Measurements from ENCODE around the gene DCAF4L1. TPM values are rescaled to one million over a fixed set of nuclear protein-coding genes. Genes with fewer than 3 reads are reported as not detected.

DCAF4L1 gene
- polyA plus RNA-seq, 2 of the 4 experiments (the other 2 are of a cell fraction), result 0.12 to 0.14 TPM

GRCh38 chr4:41939016-41939626 lies 42.4 kb upstream of the DCAF4L1 start:
- ATAC-seq, result no peak
- H3K4me3 ChIP-seq, result no peak overlapping the region
- DNase-seq (ENCODE audit: low read depth in 1 of 2, low spot score in 1 of 2), result no peak
- no peak overlapping the region; the same call in 2 of the 3 replicates for H3K4me2 ChIP-seq
- H3K9me3 ChIP-seq, result no peaks in the 10 kb centered on the region
- ChIA-PET POLR2A (no interaction called here), CTCF (interaction anchor here (1.0 kb wide), 1 partner anchor 22 kb away, joined by 3 read pairs; no protein-coding TSS in a partner anchor)
- 75% methylated on average over 3 of the region's 3 CpGs for WGBS (ENCODE audit: missing lambda C conversion rate)
- H3K4me1 ChIP-seq, result peaks cover 31% of the 10 kb centered on the region; the same call in 2 of the 3 replicates
- H3K27ac ChIP-seq, result no peak overlapping the region
- FAIRE-seq, result no peak
- TF ChIP-seq CEBPB (IDR thresholded peaks at IDR 0.05) (peak; percentile 62 to 71; a peak in 3 of 4 replicates), RCOR1 (IDR thresholded peaks at IDR 0.05; ENCODE audit: low read depth, low read length) (no peak), RFX5 (IDR thresholded peaks at IDR 0.05) (no peak), MAFK (IDR thresholded peaks at IDR 0.05; ENCODE audit: partially characterized antibody) (peak; percentile 66), KDM5A (IDR thresholded peaks at IDR 0.05) (no peak), CBX8 (IDR thresholded peaks at IDR 0.05) (no peak)

GRCh38 chr4:41940834-41941233 lies 40.7 kb upstream of the DCAF4L1 start:
- no peak for ATAC-seq
- Histone ChIP-seq H3K4me2 (no peak overlapping the region), H3K4me3 (no peak overlapping the region), H3K9me3 (no peaks in the 10 kb centered on the region), H3K27ac (no peak overlapping the region), H3K4me1 (peaks cover 31% of the 10 kb centered on the region; the same call in 2 of the 3 replicates)
- DNase-seq (ENCODE audit: low read depth in 1 of 2, low spot score in 1 of 2), result no peak
- FAIRE-seq, result no peak
- POLR2A ChIA-PET, result no interaction called here
- TF ChIP-seq ZSCAN20 (CRISPR knock-in tag; IDR thresholded peaks at IDR 0.05), result no peak
- no peak for TF ChIP-seq POLR2A (IDR thresholded peaks at IDR 0.05; ENCODE audit: low read length)
- TF ChIP-seq NPAS2 (CRISPR knock-in tag; IDR thresholded peaks at IDR 0.05; ENCODE audit: borderline replicate concordance), result no peak
- TF ChIP-seq ATOH8 (CRISPR knock-in tag; IDR thresholded peaks at IDR 0.05; ENCODE audit: low read depth), result no peak
- no peak for TF ChIP-seq BHLHE40 (IDR thresholded peaks at IDR 0.05; ENCODE audit: low read depth, low read length)
- TF ChIP-seq NR3C1 (IDR thresholded peaks at IDR 0.05), result no peak
- no peak for TF ChIP-seq EP300 (IDR thresholded peaks at IDR 0.05)
- TF ChIP-seq PBX3 (IDR thresholded peaks at IDR 0.05), result no peak
- CTCF ChIA-PET, result no interaction called here

- peaks cover 6% of the 10 kb centered on the region; the same call in 2 of the 3 replicates for H3K4me1 ChIP-seq
- ATAC-seq (no peak), FAIRE-seq (no peak), DNase-seq (ENCODE audit: low read depth in 1 of 2, low spot score in 1 of 2) (no peak)
- ChIA-PET POLR2A (no interaction called here), CTCF (no interaction called here)
- H3K4me3 ChIP-seq, result no peak overlapping the region
- TF ChIP-seq FOSL2 (IDR thresholded peaks at IDR 0.05) (no peak), FOSL2 (CRISPR knock-in tag; IDR thresholded peaks at IDR 0.05) (no peak), ZFP36 (IDR thresholded peaks at IDR 0.05; ENCODE audit: borderline replicate concordance, partially characterized antibody) (no peak), BHLHE40 (IDR thresholded peaks at IDR 0.05; ENCODE audit: low read depth, low read length) (no peak), CBX2 (IDR thresholded peaks at IDR 0.05; ENCODE audit: borderline replicate concordance, low read depth) (no peak), E2F6 (IDR thresholded peaks at IDR 0.05; ENCODE audit: borderline replicate concordance, low read depth) (no peak), JUNB (IDR thresholded peaks at IDR 0.05) (no peak), RAD21 (conservative IDR thresholded peaks at IDR 0.05 in 1 of 2, IDR thresholded peaks at IDR 0.05 in 1 of 2) (no peak), HES2 (IDR thresholded peaks at IDR 0.05) (no peak), ATOH8 (CRISPR knock-in tag; IDR thresholded peaks at IDR 0.05; ENCODE audit: low read depth) (no peak), POLR2A (IDR thresholded peaks at IDR 0.05; ENCODE audit: low read length) (no peak), CHD2 (IDR thresholded peaks at IDR 0.05; ENCODE audit: low read length, partially characterized antibody) (no peak), FOSB (CRISPR knock-in tag; IDR thresholded peaks at IDR 0.05) (no peak), CTCF (IDR thresholded peaks at IDR 0.05) (no peak)
- H3K4me2 ChIP-seq, result no peak overlapping the region
- 90% methylated on average over 2 of the region's 2 CpGs for WGBS (ENCODE audit: missing lambda C conversion rate)
- no peak overlapping the region for H3K27ac ChIP-seq
- no peaks in the 10 kb centered on the region for H3K9me3 ChIP-seq
Observed at GRCh38 chr4:41943506-41943905, 38.0 kb upstream of the DCAF4L1 start.

Data from A549 (cell line).